Renal cortical epithelial cell (primary cell): Measurements from ENCODE around the gene ST8SIA2. TPM values are rescaled to one million over a fixed set of nuclear protein-coding genes. Genes with fewer than 3 reads are reported as not detected.
A peak's percentile ranks its signal among the peaks of the same experiment; 100 is the strongest.

ENCODE experiments used
- DNase-seq: peaks from one replicate; pipeline ENCODE4 v3.0.0-alpha.2; 2011; ENCODE audit warnings: low read depth
- total RNA-seq: library from RNA; depleted of rRNA; stranded (reverse); fragments of >200 nt; gene quantifications from 2 replicates; pipeline ENCODE4 v1.2.3, GENCODE V29; 2014

Gene ST8SIA2
- total RNA-seq, 1 donor from 2014 or later: 5.7 TPM

DNA sequence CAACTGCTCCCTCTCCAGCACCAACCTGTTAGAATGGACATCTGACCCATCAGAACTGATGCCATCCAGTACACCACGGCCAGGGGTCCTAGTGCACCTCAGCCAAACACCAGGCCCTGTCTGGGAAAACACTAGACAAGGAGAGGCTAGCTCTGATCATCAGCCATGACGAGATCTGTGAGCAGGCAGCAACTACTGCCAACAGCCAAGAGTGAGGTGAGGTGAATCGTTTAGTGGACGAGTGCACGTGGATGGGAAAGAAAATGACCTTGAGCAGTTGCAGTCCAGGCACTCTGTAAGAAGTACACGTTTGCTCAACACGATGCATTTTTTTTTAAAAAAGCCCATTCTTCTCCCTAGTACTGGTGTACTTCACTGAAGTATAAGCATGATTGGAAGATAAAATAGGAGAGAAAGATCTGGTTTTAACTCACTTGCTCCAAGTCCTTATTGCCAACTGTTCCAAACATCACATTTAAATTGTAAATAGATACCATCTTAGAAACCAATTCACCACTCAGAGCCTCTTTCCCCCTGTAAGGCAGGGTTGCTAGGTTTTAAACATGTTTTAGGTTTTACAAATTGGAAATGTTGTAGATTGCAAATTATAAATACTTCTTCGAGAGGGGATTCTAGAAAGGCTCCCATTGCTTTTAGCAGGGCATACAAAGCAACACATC lies 5.7 kb downstream of the ST8SIA2 start:
- DNase-seq: peak; percentile 6

- DNase-seq: no peak
Measured at GRCh38 chr15:92400573-92400972, 6.9 kb downstream of the ST8SIA2 start.

GRCh38 chr15:92400980-92401787 lies 7.5 kb downstream of the ST8SIA2 start:
- no peak for DNase-seq

- peak; percentile 29 for DNase-seq
Measured at GRCh38 chr15:92402751-92403150, 9.1 kb downstream of the ST8SIA2 start.

DNA sequence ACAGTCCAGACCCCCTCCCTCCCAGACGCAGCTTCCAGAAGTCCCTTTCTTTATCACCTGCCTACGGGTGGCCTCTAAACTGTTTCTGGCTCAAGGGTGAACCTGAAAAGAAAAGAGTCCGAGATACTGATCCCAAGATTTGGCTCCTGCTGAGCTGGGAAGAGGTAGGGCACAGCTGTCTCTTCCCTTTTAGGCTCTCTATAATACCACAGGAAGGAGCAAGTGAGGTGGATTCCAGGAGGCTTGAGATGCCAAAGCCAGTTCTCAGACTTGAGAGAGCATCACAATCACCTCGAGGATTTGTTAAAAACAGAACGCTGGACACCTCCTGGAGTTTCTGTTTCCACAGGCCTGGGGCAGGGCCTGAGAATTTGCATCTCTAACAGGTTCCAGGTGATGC lies 12.3 kb downstream of the ST8SIA2 start:
- DNase-seq: no peak

- DNase-seq: no peak
Measured at GRCh38 chr15:92407321-92407720, 13.6 kb downstream of the ST8SIA2 start.

DNA sequence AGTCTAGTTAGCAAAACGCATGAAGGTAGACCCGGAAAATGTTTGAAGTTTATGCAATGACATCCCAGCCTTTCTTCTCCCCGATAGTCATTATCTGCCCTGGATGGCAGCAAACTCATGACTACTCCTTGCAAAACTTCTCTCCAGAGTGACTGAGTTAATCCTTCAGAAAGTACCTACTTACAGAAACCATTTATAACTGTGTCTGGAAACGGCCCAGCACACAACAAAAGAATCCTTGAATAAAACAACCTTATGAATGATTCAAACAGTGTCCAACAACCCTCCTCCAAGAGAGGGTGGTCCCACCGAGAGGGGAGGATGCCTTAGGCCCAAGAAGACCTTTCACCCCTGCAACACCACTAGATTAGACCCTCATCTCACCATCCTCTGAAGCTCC lies 14.2 kb downstream of the ST8SIA2 start:
- no peak for DNase-seq

DNA sequence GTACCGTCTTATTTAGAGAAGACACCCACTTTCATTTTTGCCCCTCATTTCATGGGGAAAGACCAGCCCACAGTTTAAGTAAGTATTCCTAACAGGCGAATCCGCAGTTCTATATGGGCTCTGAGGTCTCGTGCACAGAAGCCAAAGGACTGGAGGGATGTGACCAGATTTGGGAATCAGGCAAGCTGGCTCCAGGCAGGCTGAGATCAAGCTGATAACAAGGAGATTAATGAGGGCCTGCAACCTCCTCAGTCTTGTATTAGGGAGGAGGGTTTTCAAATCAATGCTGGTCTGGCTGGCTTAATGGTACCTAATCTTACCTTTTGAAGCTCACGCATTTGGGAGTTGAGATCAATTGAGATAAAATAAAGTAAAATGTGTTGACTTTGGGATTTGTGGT lies 15.3 kb downstream of the ST8SIA2 start:
- no peak for DNase-seq

GRCh38 chr15:92409521-92409920 lies 15.8 kb downstream of the ST8SIA2 start:
- no peak for DNase-seq

DNA sequence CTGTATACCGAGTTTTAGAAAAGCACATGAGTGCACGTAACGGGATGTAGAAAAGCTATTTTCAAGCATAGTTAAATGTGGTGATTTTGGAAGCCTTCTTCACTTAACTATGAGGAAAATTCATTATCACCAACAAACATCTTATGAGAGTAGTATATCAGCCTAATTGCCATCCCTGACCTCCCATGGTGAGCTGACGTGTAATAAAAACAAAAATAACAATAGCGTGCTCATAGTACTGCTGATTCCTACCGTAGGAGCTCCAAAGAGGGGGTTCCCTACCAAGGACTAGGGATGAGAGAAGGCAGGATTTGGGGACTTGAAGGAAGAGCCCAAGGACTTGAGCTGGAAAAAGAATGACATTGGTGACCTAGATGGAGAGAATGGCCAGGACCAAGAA lies 16.9 kb downstream of the ST8SIA2 start:
- DNase-seq: no peak

DNA sequence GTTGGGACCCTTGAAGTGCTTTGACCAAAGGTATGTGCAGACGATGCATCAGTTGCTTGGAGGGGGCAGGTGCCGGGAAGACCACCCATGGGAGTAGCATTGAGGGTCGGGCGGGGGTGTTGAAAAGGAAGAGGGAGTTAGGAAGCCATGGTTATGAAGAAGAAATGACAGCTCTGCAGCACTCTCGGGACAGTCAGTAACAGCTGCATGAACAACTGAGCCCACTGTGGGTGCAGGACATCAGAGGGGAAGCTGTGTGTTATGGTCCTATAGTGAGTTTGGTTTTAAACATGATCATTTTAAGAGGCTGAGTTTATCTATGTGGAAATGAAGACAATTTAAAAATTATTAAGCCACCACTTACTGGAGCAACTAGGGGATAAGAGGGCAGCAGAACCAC lies 17.6 kb downstream of the ST8SIA2 start:
- DNase-seq: no peak

DNA sequence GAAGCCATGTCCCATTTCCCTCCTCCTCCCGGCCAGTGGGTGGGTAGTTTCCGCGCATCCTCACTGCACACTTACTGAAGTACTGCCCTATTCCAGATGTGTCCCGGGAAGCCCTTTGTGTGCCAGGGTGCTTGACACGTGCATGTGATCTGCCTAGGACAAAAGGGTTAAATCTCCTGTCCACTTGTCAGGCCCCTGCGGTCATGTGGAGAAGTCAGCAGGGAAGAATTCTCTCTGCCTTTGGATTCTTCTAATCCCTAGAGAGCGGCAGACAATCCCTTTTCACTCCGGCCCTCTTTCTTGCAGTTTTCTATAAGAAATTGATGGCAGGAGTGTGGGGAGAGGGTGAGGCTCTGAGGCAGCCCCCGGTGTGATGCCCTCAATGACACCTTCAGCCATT lies 19.8 kb downstream of the ST8SIA2 start:
- no peak for DNase-seq

DNA sequence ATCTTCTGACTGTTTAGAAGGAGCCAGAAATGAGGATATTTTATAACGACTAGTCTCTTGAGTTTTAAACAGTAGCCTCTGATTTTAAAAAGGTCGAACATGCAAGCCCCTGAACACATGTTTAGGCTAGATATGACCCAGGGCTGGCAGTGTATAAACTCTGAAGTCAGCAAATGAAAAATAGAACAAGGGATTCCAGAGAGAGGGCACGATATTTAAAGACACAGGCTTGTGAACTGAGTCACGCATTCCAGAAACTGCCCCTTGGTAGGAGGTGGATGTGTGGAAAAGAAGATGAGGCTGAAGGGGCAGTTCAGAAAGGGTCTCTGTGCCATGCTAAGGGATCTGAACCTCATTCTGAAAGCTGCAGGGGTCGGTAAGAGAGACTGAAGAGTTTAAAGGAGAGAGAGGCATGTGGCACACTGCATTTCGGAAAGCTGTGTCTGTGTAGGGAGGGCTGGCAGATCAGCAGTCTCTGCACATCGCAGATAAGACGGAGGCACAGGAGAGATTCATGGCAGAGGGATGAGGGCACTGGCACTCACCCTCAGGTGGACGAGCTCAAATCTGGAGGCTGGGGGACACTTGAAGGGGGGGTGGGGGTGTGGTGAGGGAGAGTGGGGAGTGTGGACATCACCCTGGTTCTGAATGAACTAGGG lies 22.1 kb downstream of the ST8SIA2 start:
- no peak for DNase-seq

DNA sequence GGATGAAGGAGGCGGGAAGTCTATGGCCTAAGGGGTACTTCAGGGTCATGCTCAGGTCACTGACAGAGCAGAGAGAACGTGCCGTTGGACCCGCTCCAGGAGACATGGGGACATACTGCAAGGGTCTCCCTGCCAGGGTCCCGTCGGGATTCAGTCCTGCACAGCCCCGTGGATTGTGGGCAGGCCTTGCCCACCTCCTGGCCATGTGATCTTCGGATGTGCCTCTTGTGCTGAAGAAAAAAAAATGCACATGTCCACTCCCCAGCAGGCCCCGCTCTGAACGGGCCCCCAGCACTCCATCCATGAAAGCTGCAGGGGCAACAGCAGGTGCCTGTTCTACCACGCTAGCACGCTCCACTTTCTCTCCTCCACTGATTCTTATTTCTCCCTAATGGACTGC lies 22.9 kb downstream of the ST8SIA2 start:
- no peak for DNase-seq

DNA sequence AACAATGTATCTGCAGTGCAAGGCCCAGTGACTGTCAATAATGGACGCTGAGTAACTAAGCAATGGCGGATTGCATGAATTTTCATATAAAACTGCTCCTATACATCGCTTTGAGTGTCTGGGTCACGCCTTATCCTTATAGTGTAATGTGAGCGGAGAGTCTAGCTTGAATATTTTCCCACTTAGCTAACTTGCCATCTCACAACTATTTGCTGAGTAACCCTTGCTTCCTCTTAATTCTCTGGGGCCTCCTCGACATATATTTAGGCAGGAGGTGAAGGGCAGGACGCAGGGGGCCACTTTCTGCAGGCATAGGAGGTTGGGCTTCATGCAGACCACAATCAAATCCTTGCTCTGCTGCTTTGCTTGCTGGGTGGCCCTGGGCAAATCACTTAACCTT lies 24.0 kb downstream of the ST8SIA2 start:
- no peak for DNase-seq

DNA sequence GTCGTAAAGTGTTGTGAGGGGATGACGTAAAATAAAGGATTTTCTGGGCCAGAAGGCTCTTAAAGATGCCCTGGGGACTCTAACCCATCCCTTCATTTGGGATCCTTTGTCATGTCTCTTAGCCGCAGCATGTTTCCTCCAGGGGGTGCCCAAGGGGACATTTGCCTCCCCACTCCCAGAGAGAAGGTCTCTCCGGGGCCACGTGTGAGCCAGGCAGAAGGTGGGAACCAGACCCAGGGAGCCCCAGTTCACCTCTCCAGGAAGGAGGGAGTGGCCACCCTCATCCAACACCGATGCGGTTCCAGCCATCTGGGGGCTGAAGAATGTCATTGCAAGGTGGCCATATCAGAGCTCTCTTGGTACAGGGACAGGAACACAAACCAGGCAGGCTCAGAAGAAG lies 25.2 kb downstream of the ST8SIA2 start:
- DNase-seq: no peak

GRCh38 chr15:92421976-92422375 lies 28.3 kb downstream of the ST8SIA2 start:
- no peak for DNase-seq

DNA sequence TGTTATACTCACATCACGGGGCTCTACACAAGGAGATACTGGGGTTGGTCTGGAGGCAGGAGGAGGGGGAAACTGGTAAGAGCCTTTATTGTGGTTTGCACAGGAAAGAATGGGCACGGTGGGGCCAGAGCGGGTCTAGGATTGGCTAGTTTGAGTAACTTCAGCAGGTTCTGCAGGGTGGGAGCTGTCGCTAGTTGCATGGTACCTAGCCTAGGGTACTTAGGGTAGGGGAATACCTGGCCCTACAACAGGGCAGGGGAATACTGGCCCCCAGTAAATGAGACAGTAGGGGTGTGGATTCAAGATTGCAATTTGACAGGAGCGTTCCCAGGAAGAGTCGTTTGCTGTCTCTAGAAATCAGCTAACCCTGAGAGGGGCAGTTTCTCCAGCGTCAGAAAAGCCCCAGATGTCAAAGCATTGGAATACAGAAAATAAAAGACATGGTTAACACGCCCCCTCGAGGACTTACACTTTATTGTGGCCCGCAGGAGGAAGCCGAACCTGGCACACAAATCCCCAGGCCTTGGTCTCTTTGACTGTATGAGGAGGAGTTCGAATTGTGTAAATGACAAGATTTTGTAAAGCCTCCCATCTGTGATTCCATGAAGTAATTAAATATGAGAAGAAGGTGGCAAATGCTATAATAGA lies 32.0 kb downstream of the ST8SIA2 start:
- no peak for DNase-seq

DNA sequence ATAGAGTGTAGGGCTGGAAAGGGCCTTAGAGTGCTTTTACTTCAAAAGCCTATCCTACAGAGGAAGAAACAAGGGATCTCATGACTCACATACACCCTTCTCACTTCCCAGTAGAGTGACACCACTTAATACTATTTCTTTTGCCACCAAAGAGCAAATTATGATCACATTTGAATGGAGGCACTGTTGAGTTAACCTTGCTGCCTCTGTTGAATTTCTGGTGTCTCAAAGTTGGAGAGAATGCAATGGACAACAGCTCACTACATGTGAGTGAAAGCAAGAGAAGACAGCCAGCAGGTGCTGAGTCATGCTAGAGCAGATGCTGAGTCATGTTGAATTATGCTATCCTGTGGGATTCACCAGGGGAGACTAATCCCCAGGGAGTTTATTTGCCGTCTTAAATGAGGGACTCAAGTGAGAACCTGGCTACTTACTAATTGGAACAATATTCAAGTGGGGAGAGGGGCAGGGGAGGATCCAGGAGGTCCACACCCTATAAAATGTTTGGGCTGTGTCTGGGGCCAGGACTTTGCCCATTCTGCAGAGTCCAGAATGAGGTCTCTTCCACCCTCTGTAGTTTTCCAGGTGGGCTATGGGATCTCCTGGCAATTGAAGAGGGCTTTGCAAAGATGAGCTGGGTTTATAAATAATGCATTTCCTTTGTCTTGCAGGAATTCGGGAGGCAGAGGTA lies 35.8 kb downstream of the ST8SIA2 start:
- peak; percentile 76 for DNase-seq

DNA sequence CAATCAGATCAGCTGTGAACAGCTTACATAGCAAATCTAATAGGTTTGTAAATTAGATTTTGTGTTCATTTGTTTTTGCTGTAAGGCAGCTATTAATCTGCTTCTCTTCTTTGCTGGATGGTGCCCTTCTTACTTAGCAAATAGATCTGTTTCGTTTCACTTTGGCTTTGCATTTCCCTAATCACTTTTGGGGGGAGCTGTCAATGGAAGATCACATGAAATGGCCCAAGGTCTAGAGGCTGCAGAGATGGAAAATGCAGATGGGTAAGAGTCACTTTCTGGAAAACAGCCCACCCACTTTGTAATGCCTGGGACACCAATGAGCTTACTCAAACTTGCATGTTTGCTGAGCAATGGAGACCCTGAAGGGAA lies 36.4 kb downstream of the ST8SIA2 start:
- DNase-seq: no peak

- no peak for DNase-seq
Measured at GRCh38 chr15:92435145-92435544, 41.5 kb downstream of the ST8SIA2 start.

DNA sequence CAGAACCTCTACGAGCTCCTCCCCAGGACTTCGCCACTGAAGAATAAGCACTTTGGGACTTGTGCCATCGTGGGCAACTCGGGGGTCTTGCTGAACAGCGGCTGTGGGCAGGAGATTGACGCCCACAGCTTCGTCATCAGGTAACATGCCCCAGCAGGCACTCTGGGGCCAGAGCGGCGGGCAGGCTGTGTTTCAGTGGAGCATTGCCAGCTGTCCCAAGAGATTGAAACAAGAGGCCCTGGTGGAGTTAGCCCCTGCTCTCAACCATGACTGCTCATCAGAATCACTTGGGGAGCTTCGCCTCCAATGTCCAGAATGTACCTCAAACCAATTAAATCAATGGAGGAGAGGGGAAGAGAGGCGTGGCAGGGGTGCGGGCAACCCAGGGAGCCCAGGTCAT lies 44.8 kb downstream of the ST8SIA2 start:
- DNase-seq: no peak
